Stimulated activated CD8-positive, alpha-beta memory T cell treated with anti-CD3 and anti-CD28 coated beads, Interleukin-15, amount 100 ng/mL, for 4 hours (primary cell): Measurements from ENCODE around the gene TRIM56.
A peak's percentile ranks its signal among the peaks of the same experiment; 100 is the strongest.
"Not testable (repeated sequence)": the region's sequence is repeated elsewhere in the genome, so short reads cannot be mapped to it uniquely, and the experiment has no call there.

Source experiments
- DNase-seq, 2 donors: peaks; one replicate each; pipeline ENCODE4 v3.0.0-alpha.2; 2020; ENCODE audit warnings: low read depth in 2 of 2

Gene TRIM56

DNA sequence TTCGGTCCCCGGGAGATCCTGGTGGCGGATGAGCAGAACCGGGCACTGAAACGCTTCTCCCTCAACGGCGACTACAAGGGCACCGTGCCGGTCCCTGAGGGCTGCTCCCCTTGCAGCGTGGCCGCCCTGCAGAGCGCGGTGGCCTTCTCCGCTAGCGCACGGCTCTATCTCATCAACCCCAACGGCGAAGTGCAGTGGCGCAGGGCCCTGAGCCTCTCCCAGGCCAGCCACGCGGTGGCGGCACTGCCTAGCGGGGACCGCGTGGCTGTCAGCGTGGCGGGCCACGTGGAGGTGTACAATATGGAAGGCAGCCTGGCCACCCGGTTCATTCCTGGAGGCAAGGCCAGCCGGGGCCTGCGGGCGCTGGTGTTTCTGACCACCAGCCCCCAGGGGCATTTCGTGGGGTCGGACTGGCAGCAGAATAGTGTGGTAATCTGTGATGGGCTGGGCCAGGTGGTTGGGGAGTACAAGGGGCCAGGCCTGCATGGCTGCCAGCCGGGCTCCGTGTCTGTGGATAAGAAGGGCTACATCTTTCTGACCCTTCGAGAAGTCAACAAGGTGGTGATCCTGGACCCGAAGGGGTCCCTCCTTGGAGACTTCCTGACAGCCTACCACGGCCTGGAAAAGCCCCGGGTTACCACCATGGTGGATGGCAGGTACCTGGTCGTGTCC is 3.7 kb downstream of the TRIM56 start:
- no peak for DNase-seq

DNA sequence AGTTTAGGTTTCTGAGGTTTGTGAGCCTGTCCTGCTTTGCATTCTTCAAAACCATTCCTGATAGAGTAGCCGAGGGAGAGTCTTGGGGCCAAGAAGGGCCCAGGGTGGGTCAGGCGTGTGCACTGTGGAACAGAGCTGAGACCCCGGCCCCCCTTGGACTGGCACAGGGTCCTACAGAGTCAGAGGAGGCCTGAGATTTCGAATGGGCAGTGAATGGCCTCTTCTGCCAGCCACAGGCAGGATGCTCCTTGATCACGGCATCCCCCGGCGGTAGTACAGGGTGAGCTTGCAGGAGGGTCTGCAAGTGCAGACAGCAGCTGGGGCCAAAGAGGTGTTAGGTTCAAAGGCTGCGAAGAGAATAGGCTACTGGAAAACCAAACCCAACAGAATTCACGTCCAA is 4.6 kb downstream of the TRIM56 start:
- no peak for DNase-seq

DNA sequence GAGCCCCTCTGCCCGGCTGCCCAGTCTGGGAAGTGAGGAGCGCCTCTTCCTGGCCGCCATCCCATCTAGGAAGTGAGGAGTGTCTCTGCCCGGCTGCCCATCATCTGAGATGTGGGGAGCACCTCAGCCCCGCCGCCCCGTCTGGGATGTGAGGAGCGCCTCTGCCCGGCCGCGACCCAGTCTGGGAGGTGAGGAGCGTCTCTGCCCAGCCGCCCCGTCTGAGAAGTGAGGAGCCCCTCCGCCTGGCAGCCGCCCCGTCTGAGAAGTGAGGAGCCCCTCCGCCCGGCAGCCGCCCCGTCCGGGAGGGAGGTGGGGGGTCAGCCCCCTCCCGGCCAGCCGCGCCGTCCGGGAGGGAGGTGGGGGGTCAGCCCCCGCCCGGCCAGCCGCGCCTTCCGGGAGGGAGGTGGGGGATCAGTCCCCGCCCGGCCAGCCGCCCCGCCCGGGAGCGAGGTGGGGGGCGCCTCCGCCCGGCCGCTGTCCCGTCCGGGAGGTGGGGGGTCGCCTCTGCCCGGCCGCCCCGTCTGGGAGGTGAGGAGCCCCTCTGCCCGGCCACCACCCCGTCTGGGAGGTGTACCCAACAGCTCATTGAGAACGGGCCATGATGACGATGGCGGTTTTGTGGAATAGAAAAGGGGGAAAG is 7.1 kb downstream of the TRIM56 start:
- not testable (repeated sequence) for DNase-seq

DNA sequence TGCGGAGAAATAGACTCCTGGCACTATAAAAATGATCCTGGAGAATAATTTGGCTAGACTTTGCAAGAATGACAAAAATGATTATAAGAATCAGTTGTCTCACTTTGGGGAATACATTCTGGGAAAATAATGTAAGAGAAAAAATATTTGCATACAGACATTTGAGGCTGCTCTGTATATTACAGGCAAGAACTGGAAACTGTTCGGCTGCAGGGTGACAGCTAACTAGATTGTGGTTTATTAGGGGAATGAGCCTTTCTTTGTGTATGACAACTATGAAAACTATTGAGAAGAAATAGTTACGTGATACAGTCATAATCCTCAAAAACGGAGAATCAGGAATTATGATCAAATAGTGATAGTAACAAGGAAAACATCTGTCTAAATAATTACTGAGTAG is 8.6 kb downstream of the TRIM56 start:
- DNase-seq = no peak

DNA sequence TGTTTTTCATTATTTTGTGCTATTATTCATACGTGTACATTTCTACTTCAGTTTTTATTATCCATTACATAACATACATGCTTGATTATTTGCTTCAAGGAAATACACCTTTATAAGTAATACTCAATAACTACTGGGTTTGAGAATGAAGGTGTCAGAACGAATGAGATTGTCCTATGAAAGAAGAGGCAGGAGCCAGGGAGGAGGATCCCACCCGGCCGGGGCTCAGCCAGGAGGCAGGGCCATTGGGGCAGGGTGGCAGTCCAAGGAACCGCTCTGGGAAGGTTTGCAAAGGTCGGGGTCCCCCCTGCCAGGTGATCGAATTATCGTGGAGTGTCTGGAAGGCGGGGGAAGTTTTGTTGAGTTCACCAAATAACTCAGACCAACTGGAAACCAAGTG is 9.1 kb downstream of the TRIM56 start:
- no peak for DNase-seq

DNA sequence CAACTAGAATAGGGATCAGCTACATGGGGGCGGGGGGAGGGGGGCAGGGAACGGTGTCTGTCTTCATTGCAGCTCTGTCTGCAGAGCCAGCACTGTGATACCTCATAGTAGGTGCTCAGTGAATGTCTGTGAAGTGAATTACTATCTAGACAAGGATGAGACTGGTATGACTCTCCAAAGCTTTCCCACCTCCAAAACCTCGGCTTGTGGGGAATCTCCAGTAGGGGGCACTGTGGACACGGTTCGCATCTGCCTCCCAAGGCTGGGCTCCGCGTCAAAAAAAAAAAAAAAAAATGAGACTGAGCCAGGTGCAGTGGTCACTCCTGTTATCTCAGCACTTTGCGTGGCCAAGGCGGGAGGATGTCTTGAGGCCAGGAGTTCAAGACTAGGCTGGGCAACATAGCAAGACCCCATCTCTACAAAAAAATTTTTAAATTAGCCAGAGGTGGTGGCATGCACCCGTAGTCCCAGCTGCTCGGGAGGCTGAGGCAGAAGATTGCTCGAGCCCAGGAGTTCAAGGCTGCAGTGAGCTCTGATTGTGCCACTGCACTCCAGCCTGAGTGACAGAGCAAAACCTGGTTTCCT is 9.6 kb downstream of the TRIM56 start:
- no peak for DNase-seq

DNA sequence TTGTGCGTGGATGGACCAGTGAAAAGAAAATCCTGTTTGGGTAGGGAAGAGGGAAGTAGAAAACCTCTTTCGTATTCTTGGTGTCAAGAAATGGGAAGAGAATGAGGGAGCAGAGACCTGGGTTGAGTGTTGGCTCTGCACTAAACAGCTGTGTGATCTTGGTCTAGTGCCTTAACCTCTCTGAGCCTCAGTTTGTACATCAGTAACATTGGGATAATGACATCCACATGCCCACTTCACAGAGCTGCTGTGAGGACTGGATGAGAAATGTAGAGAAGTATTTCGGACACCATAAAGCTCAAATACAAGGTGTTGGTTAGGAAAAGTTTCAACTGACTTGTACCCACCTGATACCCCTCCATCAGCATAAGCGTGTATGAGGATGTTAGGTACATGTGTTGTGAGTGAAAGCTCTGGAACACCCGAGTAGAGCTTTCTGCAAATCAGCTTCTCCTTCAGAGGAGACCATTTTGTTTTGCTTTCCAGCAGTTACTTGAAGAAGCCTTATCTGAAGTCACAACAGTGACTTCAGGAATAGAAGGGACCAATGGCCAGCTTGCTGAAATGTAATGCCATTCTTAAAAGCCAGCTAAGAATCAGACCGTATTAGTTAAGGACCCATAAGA is 11.2 kb downstream of the TRIM56 start:
- no peak for DNase-seq

DNA sequence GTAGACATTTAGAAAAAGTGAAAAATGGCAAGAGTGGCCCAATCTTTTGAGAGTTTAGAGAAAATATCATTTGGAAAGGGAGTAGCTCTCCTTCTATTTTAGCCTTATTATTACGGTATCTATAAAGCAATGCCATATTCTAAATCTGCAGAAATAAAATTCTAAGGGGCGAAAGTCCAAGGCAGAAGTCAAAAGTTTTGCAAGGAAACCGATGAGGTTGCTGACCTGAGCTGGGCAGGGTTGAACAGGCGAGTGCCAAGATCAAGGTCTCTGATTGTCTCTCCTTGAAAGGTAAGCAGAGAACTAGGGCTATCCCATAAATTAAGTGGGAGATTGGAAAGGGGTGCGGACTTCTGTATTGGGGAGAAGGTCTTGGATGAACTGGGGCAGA is 11.7 kb downstream of the TRIM56 start:
- DNase-seq = no peak

DNA sequence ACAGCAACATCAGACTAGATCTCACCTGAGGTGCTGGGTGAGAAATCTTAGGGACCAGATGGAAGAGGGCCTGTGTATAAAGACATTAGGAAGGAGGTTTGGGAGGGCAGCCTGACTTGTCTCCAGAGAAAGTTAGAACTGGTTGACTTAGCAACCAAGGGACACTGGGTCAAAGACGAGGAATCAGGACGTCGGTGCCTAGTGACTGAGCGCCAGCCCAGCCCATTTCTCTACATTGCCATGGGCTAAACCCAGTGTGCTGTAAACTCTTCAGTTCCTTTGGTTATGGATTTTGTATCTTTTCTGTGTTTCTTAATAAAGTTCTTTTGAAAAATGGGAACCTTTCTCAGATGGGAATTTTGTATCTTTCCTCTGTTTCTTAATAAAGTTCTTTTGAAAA is 12.3 kb downstream of the TRIM56 start:
- no peak for DNase-seq

DNA sequence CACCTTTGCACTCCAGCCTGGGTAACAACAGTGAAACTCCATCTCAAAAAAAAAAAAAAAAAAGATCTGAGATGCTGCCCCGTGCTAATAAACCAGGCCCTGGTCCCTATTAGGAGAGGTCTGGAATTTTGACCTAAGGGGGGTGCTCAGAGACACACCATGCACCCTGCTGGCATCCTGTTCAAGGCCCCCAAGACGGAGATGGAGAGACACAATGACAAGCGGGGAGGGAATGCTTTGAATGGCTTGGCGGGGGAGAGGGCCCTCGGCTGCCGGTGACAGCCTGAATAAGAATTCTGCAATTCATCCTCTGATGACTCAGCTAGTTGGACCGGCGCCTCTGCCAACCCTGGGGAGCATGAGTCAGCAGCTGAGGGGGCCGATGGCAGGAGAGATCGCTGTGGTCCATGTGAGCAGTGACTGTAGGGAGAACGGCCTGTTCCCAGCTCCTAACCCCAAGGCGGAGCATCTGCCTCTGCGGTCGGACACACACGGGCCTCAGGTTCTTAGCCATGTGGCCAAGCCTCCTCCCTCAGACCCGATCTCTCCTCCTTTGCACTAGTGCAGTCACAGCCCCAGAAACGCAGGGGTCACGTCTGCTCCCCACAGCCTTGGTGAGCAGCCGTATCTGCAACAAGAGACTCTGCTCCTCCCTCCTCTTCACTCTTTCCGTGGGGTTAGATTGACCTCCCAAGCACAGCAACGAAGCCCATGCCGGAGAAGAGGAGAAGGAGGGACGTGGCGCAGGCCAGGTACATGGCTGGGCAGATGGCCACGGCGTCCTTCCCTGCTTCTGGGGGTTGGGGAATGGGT is 14.9 kb downstream of the TRIM56 start:
- peak; percentile 48 to 61 for DNase-seq

DNA sequence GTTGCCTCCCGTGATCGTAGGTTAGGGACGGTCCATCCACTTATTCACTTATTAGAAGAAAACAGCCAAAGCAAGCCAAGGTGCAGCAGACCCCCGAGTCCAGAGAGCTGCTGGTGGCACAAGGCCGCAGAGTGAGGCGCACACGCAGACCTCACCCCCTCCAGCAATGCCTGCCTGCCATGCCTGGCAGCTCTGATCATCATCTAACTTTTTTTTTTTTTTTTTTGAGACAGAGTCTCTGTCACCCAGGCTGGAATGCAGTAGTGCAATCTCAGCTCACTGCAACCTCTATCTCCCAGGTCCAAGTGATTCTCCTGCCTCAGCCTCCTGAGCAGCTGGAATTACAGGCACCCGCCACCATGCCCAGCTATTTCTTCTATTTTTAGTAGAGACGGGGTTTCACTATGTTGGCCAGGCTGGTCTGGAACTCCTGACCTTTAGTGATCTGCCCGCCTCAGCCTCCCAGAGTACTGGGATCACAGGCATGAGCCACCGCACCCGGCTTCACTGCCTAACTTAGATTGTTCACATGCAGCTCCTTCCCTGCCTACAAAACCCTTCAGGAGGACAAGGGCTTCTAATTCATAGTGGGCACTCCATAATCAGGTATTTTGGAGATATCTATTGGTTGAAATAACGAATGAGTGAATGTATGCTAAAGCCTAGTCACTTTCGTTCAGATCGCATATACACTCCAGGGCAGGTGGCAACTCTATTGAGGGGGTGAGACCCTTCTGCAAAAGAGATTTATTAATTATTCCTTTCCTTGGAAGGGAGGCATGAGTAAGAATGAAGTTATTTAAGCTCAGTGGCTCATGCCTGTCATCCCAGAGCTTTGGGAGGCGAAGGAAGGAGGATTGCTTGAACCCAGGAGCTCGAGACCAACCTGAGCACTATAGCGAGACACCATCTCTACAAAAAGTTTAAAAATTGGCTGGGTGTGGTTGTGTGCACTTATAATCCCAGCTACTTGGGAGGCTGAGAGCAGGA is 15.9 kb downstream of the TRIM56 start:
- DNase-seq = no peak

DNA sequence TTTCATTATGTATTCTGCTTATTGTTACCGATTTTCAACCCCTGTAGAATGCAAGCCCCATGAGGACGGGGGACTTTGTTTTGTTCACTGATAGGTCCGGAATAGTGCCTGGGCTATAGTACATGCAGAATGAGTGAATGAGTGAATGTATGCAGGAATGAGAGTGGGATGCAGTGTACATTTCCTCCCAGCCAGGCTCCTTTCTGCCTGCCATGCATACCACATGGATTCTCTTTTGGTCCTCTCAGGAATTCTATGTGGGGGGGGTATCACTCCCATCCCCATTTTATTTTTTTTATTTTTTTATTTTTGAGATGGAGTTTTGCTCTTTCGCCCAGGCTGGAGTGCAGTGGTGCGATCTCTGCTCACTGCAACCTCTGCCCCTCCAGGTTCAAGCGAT is 16.7 kb downstream of the TRIM56 start:
- DNase-seq = no peak

DNA sequence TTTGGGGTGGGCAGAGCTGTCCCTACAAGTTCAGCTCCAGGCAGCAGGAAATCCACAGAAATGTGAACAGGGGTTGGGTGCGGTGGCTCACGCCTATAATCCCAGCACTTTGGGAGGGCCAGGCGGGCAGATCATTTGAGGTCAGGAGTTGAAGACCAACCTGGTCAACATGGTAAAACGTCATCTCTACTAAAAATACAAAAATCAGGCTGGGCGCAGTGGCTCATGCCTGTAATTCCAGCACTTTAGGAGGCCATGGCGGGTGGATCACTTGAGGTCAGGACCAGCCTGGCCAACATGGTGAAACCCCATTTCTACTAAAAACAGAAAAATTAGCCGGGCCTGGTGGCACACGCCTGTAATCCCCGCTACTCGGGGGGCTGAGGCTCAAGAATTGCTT is 18.4 kb downstream of the TRIM56 start:
- DNase-seq = not testable (repeated sequence)

DNA sequence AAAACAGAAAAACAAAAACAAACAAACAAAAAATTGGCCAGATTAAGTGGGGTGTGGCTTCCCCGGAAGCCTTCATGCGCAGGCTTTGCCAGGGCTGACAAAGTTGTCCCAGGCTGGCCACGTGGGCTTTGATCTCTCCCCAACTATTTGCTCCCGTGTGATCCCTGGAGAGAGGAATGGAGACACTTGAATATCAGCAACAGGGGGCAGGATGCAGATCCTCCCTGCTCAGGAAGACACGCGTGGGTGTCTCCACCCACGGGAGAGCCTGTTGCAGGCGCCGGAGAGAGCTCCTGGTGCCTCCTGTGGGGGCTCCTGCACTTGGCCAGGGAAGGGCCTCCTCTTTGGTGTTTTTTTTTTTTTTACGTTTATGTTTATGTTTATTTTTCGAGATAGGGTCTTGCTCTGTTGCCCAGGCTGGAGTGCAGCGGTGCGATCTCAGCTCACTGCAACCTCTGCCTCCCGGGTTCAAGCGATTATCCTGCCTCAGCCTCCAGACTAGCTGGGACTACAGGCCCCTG is 19.0 kb downstream of the TRIM56 start:
- no peak for DNase-seq

DNA sequence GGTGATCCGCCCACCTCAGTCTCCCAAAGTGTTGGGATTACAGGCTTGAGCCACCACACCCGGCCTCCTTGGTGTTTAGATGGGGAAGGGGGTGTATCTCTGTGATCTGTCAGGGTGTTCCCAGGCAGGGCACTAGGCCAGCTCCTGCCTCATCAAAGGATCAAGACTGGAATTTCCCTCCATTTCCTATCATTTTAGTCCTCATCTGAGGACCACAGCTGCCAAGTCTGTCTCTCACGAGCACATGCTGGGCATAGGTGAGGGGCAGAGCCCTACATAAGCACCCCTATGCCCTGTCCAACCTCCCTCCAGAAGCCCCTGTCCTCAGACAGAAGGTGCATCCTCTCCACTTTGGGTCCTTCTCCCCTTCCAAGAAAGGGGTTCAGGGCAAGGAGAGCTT is 19.5 kb downstream of the TRIM56 start:
- no peak for DNase-seq

DNA sequence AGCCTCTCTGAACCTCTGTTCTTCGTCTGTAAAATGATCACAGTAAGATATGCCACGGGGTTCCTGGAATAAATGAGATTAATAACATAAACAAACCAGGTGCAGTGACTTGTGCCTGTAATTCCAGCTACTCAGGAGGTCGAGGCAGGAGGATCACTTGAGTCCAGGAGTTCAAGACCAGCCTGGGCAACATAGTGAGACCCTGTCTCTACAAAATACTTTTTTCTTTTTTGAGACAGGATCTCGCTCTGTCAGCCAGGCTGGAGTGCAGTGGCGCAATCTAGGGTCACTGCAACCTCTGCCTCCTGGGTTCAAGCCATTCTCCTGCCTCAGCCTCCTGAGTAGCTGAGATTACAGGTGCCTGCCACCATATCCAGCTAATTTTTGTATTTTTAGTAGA is 20.0 kb downstream of the TRIM56 start:
- not testable (repeated sequence) for DNase-seq

DNA sequence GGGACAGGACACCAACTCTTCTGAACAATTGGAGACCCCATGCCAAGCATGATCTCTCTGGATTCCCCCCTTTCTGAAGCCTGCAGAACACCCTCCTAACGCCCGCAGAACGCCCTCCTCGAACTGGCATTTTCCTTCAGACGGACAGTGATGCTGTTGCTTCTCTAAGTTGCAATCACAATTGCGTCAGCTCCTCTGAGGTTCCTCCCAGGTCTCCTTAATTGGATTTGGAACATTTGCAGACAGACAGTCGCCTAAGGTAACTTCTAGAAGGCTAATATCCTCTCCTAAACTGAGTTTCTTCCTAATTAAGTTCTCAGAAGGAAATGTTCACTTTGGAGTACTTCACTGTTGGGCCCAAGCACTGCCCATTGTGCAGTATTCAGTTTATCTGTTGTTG is 21.1 kb downstream of the TRIM56 start:
- no peak for DNase-seq

DNA sequence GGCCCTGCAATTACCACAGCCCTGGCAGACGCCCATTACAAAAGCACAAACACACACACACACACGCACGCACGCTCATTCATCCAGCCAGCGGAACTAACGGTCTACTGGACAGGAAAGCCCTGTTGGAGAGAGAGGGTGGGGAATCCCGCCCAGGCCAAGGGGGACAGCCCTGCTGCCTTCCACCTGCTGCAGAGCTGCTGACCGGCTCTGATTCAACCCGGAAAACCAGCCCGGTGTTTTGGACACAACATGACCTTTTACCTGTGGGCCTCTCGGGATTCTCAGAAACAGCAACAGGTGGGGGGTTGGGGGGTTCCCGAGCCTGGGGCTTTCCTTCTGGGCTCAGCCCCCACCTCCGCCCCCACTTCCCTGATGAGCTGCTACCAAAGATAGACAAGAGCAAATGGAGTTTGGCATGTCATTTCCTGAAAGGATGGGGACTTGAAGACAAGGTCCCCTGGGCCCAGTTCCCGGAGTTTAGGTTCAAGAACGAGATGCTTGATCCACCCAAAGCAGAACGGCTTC is 23.1 kb downstream of the TRIM56 start:
- no peak for DNase-seq

DNA sequence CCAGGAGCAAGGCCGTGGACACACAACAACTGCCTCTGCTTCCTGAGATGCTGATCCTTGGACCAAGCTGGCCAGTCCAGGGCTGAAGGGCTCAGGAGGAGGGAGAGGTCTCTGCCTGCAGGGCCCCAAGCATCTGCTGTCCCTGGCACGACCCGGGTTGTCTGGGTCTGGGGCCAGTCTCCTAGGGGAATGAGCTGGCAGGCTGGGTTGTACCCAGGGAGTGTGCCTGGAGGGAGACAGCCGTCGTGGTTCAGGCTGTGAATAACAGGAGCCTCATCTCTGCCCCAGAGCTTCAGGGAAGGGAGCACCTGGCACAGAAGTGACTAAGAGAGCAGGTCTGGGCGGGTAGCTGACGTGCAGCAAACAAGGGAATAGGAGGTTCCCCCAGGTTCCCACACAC is 23.7 kb downstream of the TRIM56 start:
- DNase-seq = no peak

DNA sequence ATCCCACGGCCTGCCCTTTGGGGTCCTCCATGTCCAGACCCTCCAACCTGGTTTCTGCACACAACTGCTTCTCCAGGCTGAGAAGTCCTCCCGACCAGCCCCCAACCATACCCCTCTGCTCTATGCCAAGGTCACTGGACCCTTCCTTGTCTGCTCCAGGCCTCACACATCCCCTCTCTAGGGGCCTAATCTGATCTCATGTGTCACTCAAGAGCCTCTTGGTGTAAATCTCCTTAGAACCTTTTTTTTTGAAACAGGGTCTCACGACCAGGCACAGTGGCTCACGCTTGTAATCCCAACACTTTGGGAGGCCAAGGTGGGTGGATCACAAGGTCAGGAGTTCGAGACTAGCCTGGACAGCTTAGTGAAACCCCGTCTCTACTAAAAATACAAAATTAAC is 24.1 kb downstream of the TRIM56 start:
- no peak for DNase-seq
